ENCODE results near the gene CEP72. TPM values are rescaled to one million over a fixed set of nuclear protein-coding genes. Genes with fewer than 3 reads are reported as not detected.
"Not testable (repeated sequence)": the region's sequence is repeated elsewhere in the genome, so short reads cannot be mapped to it uniquely, and the experiment has no call there.

CEP72 gene
- total RNA-seq, 1 donor from 2014 or later = 2.3 TPM

- DNase-seq (ENCODE audit: low read depth) = no peak
Measured at GRCh38 chr5:597871-598563, 14.1 kb upstream of the CEP72 start.

GRCh38 chr5:598564-598890, 13.6 kb upstream of the CEP72 start:
- no peak for DNase-seq (ENCODE audit: low read depth)

GRCh38 chr5:600886-601541, 11.1 kb upstream of the CEP72 start:
- DNase-seq (ENCODE audit: low read depth) = no peak

DNA sequence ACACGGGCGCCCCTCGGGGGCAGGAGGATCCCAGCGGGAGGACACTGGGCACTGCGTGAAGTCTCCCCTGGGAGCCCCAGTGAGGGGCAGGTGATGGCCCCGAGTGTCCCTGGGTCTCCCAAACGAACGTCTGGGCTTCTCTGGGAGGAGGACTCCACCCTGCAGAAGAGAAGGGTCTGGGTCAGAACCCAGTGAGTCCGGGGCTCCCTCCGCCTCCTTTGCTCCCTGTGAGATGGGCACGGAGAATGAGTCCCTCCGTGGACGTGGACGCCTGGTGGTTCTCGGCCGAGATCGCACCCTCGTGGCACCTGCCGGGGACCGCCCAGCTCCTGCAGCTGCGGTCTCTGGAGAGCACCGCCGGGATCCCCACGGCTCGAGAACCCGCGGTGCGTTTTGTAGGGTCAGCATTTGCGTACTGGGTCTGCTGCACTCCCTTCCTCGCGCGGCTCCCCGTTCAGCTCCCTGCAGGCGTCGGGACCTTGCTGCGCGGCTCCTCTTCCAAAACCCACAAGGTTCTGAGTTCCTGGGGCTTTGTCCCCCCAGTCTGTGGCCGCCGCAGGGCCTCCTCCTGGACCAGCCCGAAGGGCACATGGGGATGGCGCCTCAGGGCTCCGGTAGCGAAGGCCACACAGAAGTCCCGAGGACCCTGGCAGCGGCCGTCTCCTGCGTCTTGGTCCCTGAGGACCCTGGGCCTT, 10.2 kb upstream of the CEP72 start:
- DNase-seq (ENCODE audit: low read depth) = no peak

- no peak for DNase-seq (ENCODE audit: low read depth)
Measured at GRCh38 chr5:602466-603035, 9.6 kb upstream of the CEP72 start.

DNA sequence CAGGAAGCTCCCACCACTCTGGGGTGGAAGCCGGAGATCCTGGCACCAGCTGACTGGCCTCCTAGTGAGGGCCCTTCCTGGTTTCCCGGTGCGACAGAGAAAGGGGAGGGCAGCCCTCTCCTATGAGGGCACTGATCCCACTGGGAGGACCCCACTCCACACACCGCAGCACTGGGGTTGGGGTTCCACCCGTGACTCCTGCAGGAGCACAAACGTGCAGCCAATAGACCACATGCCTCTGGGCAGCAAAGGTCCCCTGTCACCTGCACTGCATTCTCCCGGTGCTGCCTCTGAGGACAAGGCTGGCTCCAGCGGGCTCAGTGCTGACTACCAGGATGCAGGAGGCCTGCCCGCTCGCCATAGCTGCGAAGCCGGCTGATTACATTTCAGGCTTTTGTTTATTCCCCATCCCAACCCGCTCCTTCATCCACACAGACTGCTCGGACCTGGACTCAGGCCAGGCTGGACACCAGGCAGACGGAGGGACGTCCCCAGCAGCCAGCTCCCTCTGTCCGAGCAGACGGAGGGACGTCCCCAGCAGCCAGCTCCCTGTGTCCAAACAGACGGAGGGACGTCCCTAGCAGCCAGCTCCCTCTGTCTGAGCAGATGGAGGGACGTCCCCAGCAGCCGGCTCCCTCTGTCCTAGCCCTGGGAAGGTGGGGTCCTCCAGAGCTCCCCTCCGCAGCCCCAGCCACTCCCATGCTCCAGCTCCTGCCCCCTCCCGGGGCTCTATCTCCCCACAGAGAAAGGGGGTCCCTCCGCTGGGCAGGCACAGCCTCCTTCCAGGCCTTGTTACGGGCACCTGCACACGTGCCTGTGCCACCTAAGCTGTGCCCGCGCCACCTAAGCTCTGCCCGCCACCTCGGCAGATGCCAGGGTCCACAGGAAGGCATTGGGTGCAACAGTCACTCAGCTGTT, 8.8 kb upstream of the CEP72 start:
- DNase-seq (ENCODE audit: low read depth) = no peak

DNA sequence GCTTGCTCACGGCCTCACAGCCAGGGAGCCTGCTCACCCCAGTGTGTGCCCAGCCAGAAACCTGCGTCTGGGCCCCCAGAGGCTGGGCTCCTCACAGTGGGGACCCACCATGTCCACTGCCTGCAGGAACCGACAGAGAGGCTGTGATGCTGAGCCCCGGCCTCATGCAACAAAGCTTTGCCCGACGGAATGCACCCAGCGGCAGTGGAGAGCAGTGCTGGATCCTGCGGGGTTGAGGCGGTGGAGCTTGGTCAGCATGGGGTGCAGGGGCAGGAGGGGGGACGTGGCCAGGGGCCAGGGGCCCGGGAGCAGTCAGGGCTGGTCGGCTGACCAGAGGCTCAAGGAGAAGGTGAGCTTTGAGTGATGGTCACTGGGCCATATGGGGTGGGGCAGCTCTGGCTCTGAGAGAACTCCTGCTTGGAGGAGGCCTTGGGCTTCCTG, 7.7 kb upstream of the CEP72 start:
- no peak for DNase-seq (ENCODE audit: low read depth)

- DNase-seq (ENCODE audit: low read depth) = not testable (repeated sequence)
Measured at GRCh38 chr5:605090-605489, 7.0 kb upstream of the CEP72 start.

- DNase-seq (ENCODE audit: low read depth) = no peak
Measured at GRCh38 chr5:606061-606460, 6.1 kb upstream of the CEP72 start.

- DNase-seq (ENCODE audit: low read depth) = no peak
Measured at GRCh38 chr5:606526-607399, 5.4 kb upstream of the CEP72 start.

DNA sequence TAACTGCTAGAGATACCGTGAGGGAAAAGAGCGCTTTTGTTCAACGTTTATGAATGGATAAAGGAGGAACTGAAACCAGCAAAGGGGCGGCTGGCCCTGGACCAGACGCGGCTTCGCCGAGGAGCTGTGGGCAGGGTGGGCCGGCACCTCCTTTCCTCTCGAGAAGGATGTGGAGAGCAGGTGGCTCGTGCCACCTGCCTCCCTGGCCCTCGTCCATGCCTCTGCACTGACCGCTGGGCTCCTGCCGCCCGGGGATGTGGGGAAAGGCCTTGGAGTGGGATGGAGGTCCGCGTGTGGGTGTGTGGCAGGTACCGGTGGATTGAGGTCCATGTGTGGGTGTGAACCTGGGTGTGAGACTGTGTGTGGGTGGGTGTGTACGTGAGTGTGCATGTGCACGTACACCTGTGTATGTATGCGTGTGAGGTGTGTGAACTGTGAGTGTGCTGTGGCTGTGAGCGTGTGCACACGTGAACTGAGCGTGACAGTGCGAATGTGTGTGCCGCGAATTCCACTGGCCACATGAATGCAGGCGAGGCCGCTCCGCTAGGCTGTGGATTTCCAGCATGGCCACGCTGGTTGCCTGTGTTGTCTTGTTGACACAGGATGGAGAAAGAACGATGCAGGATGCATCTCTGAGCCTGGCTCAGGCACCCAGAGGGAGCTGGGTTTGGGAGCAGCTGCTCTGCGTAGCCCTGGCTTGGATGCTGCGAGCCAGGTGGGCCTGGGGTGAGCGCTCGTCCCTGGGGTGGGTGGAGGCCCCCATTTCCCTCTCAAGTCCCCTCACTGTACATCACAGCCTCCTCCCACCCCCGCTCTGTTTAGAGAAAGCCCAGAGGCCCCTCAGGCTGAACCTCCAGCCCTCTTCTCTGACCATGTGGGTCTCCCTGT, 4.4 kb upstream of the CEP72 start:
- no peak for DNase-seq (ENCODE audit: low read depth)

GRCh38 chr5:608429-609370, 3.4 kb upstream of the CEP72 start:
- no peak for DNase-seq (ENCODE audit: low read depth)

DNA sequence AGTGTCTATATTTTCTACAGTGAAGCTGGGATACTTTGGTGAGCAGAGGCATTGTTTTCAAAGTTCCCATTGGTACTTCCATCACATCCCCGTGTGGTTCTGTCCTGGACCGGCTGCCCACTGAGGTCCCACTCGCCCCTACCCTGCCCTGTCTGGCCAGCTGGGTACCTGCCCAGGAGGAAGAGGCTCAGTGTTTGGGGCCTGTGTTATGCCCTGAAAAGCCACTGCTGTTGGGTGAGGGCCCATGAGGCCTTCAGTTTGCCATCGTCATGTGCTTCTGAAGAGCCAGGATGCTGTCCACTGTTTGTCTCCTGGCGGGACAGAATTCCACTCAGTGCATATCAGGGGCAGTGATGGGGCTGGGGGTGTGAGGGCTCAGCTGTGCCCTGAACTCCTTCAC, 2.6 kb upstream of the CEP72 start:
- DNase-seq (ENCODE audit: low read depth) = no peak

DNA sequence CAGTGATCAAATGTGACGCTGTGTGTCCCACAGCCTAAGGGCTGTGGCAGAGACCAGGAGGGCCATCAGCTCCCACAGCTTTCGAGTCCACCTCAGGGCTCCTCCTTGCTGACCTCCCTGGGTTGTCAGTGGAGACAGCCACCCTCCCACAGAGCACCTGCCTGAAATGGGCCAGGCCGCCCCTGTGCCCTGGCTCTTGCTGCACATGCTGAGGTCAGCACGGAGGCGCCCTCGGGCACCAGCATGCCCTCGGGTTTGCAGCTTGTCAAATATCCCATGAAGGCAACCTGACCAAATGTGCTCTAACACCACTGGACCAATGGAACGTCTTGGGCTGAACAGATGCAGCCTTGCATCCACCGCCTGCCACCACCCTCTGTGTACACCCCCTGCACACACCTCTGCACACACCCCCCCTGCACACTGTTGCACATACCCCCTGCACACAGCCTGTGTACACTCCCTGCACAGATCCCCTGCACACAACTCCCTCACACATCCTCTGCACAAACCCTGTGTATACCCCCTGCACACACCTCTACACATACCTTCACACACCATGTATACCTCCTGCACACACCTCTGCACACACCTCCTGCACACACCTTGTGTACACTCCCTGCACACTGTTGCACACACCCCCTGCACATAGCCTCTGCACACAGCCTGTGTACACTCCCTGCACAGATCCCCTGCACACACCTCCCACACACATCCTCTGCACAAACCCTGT, 2.0 kb upstream of the CEP72 start:
- DNase-seq (ENCODE audit: low read depth) = no peak

DNA sequence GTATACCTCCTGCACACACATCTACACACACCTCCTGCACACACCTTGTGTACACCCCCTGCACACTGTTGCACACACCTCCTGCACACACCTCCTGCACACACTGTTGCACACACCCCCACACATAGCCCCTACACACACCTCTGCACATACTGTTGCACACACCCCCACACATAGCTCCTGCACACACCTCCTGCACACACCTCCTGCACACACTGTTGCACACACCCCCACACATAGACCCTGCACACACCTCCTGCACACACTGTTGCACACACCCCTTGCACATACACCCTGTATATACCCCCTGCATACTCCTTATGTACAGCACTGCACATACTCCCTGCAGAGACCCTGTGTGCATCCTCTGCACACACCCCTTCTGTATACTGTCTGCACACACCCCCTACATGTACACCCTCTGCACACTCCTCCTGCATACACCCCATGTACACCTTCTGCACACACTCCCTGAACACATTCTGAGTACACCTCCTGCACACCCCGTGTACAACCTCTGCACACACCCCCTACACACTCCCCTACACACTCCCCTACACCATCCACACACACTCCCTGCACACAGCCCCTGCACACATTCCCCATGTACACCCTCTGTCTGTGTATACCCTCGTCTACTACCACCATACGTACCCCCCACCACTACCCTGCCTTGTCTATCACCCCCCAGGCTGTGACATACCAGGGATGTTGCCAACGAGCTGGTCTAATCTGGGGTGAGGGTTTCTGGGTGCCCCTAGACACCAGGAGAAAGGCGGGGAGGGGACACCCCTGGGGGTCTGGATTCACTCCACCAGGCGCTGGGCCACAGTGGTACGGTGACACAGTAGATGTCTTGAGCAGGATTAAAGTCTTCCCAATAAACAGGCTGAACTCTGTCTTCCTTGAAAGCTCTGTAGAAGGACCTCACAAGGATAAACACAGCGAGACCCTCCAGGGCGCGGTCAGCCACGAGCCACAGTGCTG, 1.1 kb upstream of the CEP72 start:
- DNase-seq (ENCODE audit: low read depth) = no peak

All from myocyte (in vitro differentiated cells).